DLD1 (cell line): Measurements from ENCODE around the gene ITPK1.
"Not testable (repeated sequence)": the region's sequence is repeated elsewhere in the genome, so short reads cannot be mapped to it uniquely, and the experiment has no call there.

Source experiments
- in situ Hi-C: cut with HindIII; loops from 2 replicates; pipeline ENCODE4 v1.10.0; 2017; ENCODE audit warnings: low sequenced_read_pairs

ITPK1 gene

GRCh38 chr14:93132472-93133065 lies 16.8 kb upstream of the ITPK1 start:
- in situ Hi-C loops, result loop anchor here (25.0 kb wide), 1 partner anchor 295 kb away; no protein-coding TSS in a partner anchor

- in situ Hi-C loops, result loop anchor here (25.0 kb wide), 1 partner anchor 294 kb away; no protein-coding TSS in a partner anchor
Measured at GRCh38 chr14:93131257-93131820, 15.6 kb upstream of the ITPK1 start.

GRCh38 chr14:93128725-93129459 lies 13.2 kb upstream of the ITPK1 start:
- in situ Hi-C loops, result loop anchor here (25.0 kb wide), 1 partner anchor 292 kb away; no protein-coding TSS in a partner anchor

GRCh38 chr14:93126111-93126510 lies 10.4 kb upstream of the ITPK1 start:
- in situ Hi-C loops, result loop anchor here (25.0 kb wide), 1 partner anchor 289 kb away; no protein-coding TSS in a partner anchor

- in situ Hi-C loops, result no loop called here
Measured at GRCh38 chr14:93122826-93123225, 7.1 kb upstream of the ITPK1 start.

GRCh38 chr14:93121030-93121834 lies 5.5 kb upstream of the ITPK1 start:
- in situ Hi-C loops, result no loop called here

GRCh38 chr14:93120517-93120916 lies 4.8 kb upstream of the ITPK1 start:
- in situ Hi-C loops, result no loop called here

GRCh38 chr14:93116676-93117200 lies 1.0 kb upstream of the ITPK1 start:
- in situ Hi-C loops, result no loop called here

- in situ Hi-C loops, result no loop called here
Measured at GRCh38 chr14:93115069-93115820, 480 bp downstream of the ITPK1 start.

- in situ Hi-C loops, result no loop called here
Measured at GRCh38 chr14:93114713-93115068, 1.0 kb downstream of the ITPK1 start.

GRCh38 chr14:93114068-93114710 lies 1.5 kb downstream of the ITPK1 start:
- in situ Hi-C loops, result no loop called here

- in situ Hi-C loops, result no loop called here
Measured at GRCh38 chr14:93113678-93114067, 2.1 kb downstream of the ITPK1 start.

- in situ Hi-C loops, result no loop called here
Measured at GRCh38 chr14:93112891-93113677, 2.6 kb downstream of the ITPK1 start.

- in situ Hi-C loops, result not testable (repeated sequence)
Measured at GRCh38 chr14:93111541-93111940, 4.2 kb downstream of the ITPK1 start.

GRCh38 chr14:93110856-93111419 lies 4.8 kb downstream of the ITPK1 start:
- in situ Hi-C loops, result no loop called here

GRCh38 chr14:93109572-93110481 lies 5.9 kb downstream of the ITPK1 start:
- in situ Hi-C loops, result no loop called here

- in situ Hi-C loops, result no loop called here
Measured at GRCh38 chr14:93108105-93108504, 7.6 kb downstream of the ITPK1 start.

GRCh38 chr14:93107453-93107852 lies 8.3 kb downstream of the ITPK1 start:
- in situ Hi-C loops, result no loop called here
